Brain microvascular endothelial cell (primary cell): ENCODE results near the gene CCM2.

Experiments used
- DNase-seq: peaks from one replicate; pipeline ENCODE4 v3.0.0-alpha.2; 2020
- H3K27ac ChIP-seq: fragments of 250-450 bp; sonication (Bioruptor Pico); 2 replicates; pipeline ENCODE4 v1.5.1; 2020; ENCODE audit warnings: mild to moderate bottlenecking, moderate library complexity
- H3K27me3 ChIP-seq: fragments of 250-450 bp; sonication (Bioruptor Pico); replicated peaks from 2 replicates; pipeline ENCODE4 v1.5.1; 2020; ENCODE audit warnings: mild to moderate bottlenecking
- H3K36me3 ChIP-seq: fragments of 250-450 bp; sonication (Bioruptor Pico); replicated peaks from 2 replicates; pipeline ENCODE4 v1.5.1; 2020; ENCODE audit warnings: mild to moderate bottlenecking
- H3K4me3 ChIP-seq: 2 replicates; pipeline ENCODE4 v1.5.1; 2011; ENCODE audit warnings: low read depth, mild to moderate bottlenecking, control low read depth, low read length, moderate library complexity
- in situ Hi-C: cut with HindIII; loops from 2 replicates; pipeline ENCODE4 v1.10.0; 2017; ENCODE audit warnings: low sequenced_read_pairs, low pct_ligation_motif_present
- TF ChIP-seq, protein P1 (sequence below): IDR thresholded peaks from 2 replicates; pipeline ENCODE4 v1.5.1; 2011; ENCODE audit warnings: low read depth, mild to moderate bottlenecking, moderate library complexity, low read length, control low read depth, inconsistent platforms; ENCODE audit errors: missing control alignments

Gene CCM2

GRCh38 chr7:45000093-45001032 is at the start of gene CCM2:
Gene CCM2 (plus strand): TSS chr7:45000201. CDS start chr7:45000334, 133 bp downstream.
- Histone ChIP-seq H3K27ac (peak within 1 kb of the TSS; percentile 74), H3K36me3 (no peaks in the 10 kb centered on the region), H3K4me3 (peak within 1 kb of the TSS; percentile 81), H3K27me3 (no peaks in the 10 kb centered on the region)
- in situ Hi-C loops, result no loop called here
- TF ChIP-seq, protein P1, sequence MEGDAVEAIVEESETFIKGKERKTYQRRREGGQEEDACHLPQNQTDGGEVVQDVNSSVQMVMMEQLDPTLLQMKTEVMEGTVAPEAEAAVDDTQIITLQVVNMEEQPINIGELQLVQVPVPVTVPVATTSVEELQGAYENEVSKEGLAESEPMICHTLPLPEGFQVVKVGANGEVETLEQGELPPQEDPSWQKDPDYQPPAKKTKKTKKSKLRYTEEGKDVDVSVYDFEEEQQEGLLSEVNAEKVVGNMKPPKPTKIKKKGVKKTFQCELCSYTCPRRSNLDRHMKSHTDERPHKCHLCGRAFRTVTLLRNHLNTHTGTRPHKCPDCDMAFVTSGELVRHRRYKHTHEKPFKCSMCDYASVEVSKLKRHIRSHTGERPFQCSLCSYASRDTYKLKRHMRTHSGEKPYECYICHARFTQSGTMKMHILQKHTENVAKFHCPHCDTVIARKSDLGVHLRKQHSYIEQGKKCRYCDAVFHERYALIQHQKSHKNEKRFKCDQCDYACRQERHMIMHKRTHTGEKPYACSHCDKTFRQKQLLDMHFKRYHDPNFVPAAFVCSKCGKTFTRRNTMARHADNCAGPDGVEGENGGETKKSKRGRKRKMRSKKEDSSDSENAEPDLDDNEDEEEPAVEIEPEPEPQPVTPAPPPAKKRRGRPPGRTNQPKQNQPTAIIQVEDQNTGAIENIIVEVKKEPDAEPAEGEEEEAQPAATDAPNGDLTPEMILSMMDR, result no peak
- DNase-seq, result no peak

- in situ Hi-C loops, result no loop called here
- Histone ChIP-seq H3K4me3 (no peak overlapping the region), H3K27me3 (no peaks in the 10 kb centered on the region), H3K27ac (no peak overlapping the region), H3K36me3 (no peaks in the 10 kb centered on the region)
- TF ChIP-seq, protein P1, result no peak
- DNase-seq, result no peak
These were observed 46.8 kb upstream of the CCM2 start for GRCh38 chr7:44953156-44953555.

DNA sequence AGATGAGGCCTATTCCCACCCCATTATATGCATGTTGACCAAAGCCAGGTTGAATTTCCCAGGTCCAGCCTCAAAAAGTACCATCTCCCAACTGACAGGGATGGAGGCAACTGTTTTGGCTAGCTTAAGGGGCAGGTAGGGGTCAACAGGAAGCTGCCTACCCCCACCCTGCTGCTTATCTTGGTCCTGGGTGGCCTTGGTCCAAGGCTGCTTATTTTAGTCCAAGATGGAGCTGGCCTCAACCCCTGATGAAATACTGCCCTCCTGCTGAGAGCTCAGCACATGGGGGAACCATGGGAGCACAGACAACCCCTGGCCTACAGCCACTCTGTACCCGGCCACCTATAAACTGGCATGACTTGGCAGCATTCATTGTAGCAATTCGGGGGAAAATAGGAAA is 44.3 kb upstream of the CCM2 start:
- Histone ChIP-seq H3K4me3 (no peak overlapping the region), H3K27me3 (no peaks in the 10 kb centered on the region), H3K36me3 (no peaks in the 10 kb centered on the region), H3K27ac (no peak overlapping the region)
- in situ Hi-C loops, result no loop called here
- TF ChIP-seq, protein P1, result no peak
- DNase-seq, result no peak

- Histone ChIP-seq H3K36me3 (no peaks in the 10 kb centered on the region), H3K4me3 (no peak overlapping the region), H3K27ac (no peak overlapping the region), H3K27me3 (no peaks in the 10 kb centered on the region)
- TF ChIP-seq, protein P1, result no peak
- no peak for DNase-seq
- in situ Hi-C loops, result no loop called here
These were observed 43.7 kb upstream of the CCM2 start for GRCh38 chr7:44956157-44956766.

DNA sequence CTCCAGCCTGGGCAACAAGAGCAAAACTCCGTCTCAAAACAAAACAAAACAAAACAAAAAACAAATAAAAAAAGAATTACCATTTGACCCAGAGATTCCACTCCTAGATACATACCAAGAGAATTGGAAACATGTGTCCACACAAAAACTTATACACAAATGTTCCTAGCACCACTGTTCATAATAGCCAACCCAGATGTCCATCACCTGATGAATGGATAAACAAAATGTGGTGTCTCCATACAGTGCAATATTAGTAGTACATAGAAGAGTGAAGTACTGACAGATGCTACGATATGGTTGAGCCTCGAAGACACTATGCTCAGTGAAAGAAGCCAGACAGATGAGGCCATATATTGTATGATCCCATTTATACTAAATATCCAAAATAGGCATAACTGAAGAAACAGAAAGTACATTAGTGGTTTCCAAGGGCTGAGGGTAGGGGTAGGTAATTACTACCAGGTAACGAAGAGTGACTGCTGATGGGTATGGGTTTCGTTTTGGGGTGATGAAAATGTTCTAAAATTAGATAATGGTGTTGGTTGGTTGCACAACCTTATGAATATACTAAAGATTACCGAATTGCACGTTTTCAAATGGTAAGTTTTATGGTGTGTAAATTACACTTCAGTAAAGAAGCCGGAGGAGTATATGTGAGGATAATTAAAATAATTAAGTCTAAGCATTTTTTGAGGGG is 41.2 kb upstream of the CCM2 start:
- Histone ChIP-seq H3K27me3 (peaks cover 9% of the 10 kb centered on the region), H3K27ac (no peak overlapping the region), H3K36me3 (no peaks in the 10 kb centered on the region), H3K4me3 (no peak overlapping the region)
- DNase-seq, result no peak
- TF ChIP-seq, protein P1, result no peak
- in situ Hi-C loops, result no loop called here
